Measurements from ENCODE around the gene PDE6G. TPM values are rescaled to one million over a fixed set of nuclear protein-coding genes. Genes with fewer than 3 reads are reported as not detected.

Gene PDE6G
- 1.3 and 5.3 TPM in 2 replicates for total RNA-seq

DNA sequence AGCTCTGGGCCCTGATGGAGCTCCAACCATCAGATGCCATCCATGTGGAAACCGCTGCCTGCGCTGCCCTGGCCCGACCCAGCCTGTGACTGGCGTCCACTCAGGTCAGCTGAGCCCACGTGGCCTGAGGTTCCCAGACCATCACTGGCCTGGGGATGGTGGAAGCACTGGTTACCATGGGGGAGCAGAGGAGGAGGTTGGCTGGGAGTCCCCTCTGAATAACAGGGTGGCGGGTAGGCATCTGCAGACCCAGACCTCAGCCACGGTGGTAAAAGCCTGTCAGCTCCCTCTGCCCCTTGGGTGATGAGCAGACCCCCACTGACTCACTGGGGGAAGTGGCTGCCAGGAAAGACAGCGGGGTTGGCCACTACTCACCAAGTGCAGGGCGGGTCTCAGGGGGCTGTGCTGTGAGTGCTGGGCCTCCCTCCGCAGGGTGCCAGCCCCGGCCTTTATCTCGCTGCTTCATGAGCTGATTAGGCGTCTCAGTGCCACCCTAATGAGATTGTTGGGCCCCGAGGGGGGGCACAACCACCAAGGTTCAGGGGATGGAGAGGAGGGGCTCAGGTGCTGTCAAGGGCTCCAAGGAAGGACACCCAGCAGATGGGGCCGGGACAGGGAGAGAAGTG lies at the start of gene PDE6G:
Gene PDE6G, minus strand, starts transcription at position 425 of the 626 bp plus-strand sequence. CDS start 3,237 bp downstream, outside the sequence.
- no peak for DNase-seq (ENCODE audit: low read depth in 2 of 2)

GRCh38 chr17:81705518-81706231 lies 49.3 kb upstream of the PDE6G start:
- DNase-seq (ENCODE audit: low read depth in 2 of 2): no peak

- no peak for DNase-seq (ENCODE audit: low read depth in 2 of 2)
Observed at GRCh38 chr17:81703747-81704654, 47.7 kb upstream of the PDE6G start.

- peak; percentile 83 to 94 for DNase-seq (ENCODE audit: low read depth in 2 of 2)
Observed at GRCh38 chr17:81702934-81703746, 46.8 kb upstream of the PDE6G start, which contains the start of gene MRPL12. TSS of gene MRPL12 (plus strand) at chr17:81703367. CDS start at chr17:81703502, 135 bp downstream.

GRCh38 chr17:81701288-81702071 lies 45.1 kb upstream of the PDE6G start:
- DNase-seq (ENCODE audit: low read depth in 2 of 2): no peak

DNA sequence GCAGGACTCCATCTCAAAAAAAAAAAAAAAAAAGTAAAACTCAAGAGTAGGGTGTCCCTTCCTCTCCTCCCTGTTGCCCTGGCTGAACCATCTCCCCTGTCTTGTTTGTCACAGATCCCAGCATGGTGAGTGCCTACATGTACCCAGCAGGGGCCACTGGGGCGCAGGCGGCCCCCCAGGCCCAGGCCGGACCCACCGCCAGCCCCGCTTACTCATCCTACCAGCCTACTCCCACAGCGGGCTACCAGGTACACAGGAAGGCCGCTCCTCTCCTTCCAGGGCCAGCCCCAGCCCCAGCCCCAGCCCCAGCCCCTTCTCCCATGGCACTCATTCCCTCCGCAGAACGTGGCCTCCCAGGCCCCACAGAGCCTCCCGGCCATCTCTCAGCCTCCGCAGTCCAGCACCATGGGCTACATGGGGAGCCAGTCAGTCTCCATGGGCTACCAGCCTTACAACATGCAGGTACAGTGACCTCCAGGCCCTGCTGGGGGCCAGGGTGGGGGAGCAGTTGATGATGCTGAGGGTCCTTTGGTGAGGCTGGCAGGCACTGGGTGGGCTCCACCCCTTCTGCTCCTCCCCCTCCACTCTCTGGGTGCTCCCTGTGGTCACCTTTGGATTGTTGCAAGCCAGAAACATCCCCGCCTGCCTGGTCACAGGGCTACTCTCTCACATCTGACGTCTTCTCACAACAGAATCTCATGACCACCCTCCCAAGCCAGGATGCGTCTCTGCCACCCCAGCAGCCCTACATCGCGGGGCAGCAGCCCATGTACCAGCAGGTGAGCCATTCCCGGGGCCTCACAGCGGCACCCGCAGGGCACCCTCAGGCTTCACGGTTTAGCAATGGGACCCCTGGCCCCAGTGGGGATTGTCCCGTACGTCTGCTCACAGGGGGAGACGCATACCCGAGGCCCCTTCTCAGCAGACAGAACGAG lies 44.3 kb upstream of the PDE6G start:
- DNase-seq (ENCODE audit: low read depth in 2 of 2): no peak

DNA sequence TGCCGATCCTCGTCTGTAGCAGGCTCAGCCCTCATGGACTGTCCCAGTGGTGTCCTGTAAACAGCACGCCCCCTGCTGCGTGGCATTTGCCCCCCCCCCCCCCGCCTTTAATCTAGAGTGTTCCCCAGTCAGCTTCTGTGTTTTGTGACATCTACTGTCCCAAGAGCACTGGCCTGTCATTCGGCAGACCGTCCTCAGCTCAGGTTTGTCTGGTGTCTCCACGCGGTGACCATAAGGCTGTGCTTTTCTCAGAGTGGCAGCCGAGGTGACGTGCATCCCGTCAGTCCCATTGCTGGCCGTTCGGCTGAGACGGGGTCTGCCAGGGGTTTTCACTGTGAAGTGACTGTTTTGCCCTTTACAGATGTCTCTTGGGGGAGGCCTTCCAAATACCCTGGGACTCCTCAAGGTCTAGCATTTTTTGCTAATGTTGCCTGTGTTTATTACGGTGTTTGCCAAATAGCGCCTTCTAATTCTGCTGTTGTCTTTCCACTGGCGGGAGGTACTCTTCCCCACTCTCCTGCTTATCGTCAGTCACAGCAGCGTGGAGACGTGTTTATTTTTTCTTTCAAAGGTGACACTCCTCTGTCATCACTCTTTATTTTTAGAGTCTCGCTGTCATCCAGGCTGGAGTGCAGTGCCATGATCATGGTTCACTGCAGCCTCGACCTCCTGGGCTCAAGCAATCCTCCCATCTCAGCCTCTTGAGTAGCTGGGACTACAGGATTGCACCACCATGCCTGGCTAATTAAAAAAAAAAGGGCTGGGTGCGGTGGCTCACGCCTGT lies 41.1 kb upstream of the PDE6G start:
- no peak for DNase-seq (ENCODE audit: low read depth in 2 of 2)

DNA sequence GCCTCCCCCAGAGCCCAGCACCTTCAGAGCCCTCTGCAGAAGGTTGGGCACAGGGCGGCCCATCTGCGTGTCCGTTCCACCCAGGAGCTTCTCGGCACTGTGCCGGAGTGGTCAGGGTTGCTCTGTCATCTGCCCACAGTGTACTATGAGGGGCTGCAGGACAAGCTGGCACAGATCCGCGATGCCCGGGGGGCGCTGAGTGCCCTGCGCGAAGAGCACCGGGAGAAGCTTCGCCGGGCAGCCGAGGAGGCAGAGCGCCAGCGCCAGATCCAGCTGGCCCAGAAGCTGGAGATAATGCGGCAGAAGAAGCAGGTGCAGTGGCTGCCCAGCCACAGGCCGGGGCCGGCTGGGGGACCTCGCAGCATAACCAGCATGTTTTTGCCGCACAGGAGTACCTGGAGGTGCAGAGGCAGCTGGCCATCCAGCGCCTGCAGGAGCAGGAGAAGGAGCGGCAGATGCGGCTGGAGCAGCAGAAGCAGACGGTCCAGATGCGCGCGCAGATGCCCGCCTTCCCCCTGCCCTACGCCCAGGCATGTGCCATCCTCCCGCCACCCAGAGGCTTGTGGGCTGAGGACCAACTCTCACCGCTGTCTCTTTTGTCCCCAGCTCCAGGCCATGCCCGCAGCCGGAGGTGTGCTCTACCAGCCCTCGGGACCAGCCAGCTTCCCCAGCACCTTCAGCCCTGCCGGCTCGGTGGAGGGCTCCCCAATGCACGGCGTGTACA lies 40.0 kb upstream of the PDE6G start:
- no peak for DNase-seq (ENCODE audit: low read depth in 2 of 2)

- DNase-seq (ENCODE audit: low read depth in 2 of 2): no peak
Observed at GRCh38 chr17:81695801-81696200, 39.5 kb upstream of the PDE6G start.

DNA sequence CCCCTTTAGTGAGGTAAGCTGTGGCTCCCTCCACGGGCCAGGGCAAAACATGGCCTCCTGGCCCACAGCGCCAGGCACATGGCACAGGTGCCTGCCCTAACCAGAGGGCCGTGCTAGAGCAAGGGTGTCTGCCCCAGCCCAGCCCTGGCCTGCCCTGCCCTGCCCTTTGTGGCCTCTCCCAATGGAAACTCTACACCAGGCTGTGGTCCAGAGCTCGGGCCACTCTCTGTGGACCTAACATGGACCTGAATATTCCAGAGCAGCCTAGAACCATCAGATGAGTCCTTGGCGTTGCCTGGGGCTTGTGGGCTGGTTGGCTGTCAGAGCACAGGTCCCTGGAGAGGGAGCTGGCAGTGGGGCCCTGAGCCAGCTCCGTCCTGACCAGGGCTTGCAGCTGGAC lies 38.9 kb upstream of the PDE6G start:
- no peak for DNase-seq (ENCODE audit: low read depth in 2 of 2)

GRCh38 chr17:81694810-81695209 lies 38.5 kb upstream of the PDE6G start:
- no peak for DNase-seq (ENCODE audit: low read depth in 2 of 2)

DNA sequence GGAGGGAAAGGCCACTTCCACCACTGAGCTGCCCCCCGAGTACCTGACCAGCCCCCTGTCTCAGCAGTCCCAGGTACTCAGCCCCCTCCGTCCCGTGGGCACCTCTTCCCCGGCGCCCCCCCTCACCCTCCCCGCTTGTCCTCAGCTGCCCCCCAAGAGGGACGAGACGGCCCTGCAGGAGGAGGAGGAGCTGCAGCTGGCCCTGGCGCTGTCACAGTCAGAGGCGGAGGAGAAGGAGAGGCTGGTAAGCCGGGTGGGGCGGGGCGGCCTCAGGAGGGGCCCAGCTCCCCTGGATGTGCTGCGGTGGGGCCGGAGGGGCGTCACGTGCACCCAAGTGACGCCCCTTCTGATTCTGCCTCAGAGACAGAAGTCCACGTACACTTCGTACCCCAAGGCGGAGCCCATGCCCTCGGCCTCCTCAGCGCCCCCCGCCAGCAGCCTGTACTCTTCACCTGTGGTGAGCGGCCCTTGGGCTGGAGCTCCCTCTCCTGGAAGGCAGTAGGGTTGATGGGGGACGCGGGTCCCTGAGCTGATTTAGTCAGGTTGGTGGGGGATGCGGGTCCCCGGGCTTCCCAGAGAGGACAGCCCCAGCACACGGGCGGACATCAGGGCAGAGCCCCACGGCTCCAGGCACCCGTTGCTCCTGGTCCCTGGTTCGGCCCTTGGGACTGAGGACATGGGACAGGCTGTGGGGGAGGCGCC lies 37.3 kb upstream of the PDE6G start:
- DNase-seq (ENCODE audit: low read depth in 2 of 2): no peak

DNA sequence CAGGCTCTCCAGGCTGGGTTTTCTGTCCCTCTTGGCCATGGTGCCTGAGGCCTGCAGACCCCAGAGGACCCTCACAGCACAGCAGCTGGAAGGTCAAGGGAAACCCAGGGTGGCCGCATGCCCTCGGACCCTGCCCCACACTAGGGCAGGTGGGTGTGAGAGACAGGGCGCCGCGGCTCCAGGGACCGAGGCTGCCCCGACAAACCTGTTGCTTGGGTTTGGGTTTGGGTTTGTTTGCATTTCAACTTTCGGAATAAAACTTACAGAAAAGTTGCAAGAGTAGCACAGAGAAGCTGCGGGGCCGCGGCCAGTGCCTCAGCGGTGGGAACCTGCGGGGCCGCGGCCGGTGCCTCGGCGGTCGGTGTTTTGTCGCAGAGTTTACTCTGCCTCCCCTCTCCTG lies 35.3 kb upstream of the PDE6G start:
- no peak for DNase-seq (ENCODE audit: low read depth in 2 of 2)

GRCh38 chr17:81691196-81691595 lies 34.9 kb upstream of the PDE6G start:
- no peak for DNase-seq (ENCODE audit: low read depth in 2 of 2)

GRCh38 chr17:81690549-81690948 lies 34.2 kb upstream of the PDE6G start:
- DNase-seq (ENCODE audit: low read depth in 2 of 2): no peak

DNA sequence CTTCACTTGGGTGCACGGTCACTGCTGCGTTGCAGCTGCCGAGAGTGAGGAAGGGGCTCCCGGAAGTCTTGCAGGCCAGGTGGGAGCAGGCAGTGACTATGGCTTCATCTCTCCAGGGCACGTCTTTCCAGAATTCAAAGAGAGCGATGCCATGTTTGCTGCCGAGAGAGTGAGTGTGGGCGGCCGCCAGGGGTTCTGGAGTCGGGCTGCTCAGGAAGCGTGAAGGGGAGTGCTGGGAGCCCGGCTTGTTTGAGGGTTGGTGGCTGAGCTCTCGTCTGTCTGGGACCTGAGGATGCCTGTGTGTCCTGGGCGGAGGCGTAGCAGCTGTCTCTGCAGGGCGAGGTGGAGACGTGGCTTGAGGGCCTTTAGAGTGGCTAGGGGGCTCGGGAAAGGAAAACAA lies 33.7 kb upstream of the PDE6G start:
- no peak for DNase-seq (ENCODE audit: low read depth in 2 of 2)

DNA sequence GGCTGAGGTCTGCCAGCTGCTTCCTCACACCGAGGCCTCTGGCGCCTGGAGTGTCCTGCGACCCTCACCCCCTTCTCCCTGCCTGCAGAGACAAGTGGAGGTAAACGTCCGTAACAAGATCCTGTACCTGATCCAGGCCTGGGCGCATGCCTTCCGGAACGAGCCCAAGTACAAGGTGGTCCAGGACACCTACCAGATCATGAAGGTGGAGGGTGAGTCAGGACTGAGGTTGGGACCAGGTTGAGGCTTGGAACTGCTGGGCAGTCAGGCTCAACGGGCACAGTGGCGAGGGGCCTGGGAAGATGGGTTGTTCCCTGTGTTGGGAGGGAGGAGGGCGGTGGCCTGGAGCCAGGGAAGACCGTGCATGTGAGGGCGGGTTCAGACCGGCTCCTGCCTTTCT lies 32.3 kb upstream of the PDE6G start:
- DNase-seq (ENCODE audit: low read depth in 2 of 2): no peak
